SK-N-SH (cell line): ENCODE data around the gene VCY.
"Not testable (repeated sequence)": the region's sequence is repeated elsewhere in the genome, so short reads cannot be mapped to it uniquely, and the experiment has no call there.

Source experiments
- CHD2 ChIP-seq: fragments of 150-350 bp; IDR thresholded peaks from 2 replicates; pipeline ENCODE4 v1.6.1; 2018; ENCODE audit warnings: low read length; ENCODE audit not compliant: partially characterized antibody
- GABPA ChIP-seq: IDR thresholded peaks from 2 replicates; pipeline ENCODE4 v1.4.0; 2012; ENCODE audit warnings: low read depth, mild to moderate bottlenecking
- POLR2AphosphoS5 ChIP-seq: IDR thresholded peaks from 2 replicates; pipeline ENCODE4 v1.6.1; 2012; ENCODE audit warnings: low read depth, low read length
- SMC3 ChIP-seq: IDR thresholded peaks from 2 replicates; pipeline ENCODE4 v1.6.1; 2012; ENCODE audit warnings: low read depth, low read length, improper control_type of control experiment
- TAF1 ChIP-seq: IDR thresholded peaks from 2 replicates; pipeline ENCODE4 v1.6.1; 2012; ENCODE audit warnings: low read depth, mild to moderate bottlenecking, low read length, moderate library complexity, borderline replicate concordance
- TCF12 ChIP-seq: IDR thresholded peaks from 2 replicates; pipeline ENCODE4 v1.4.0; 2012

- not testable (repeated sequence) for TF ChIP-seq GABPA, CHD2, SMC3, TCF12, TAF1, POLR2AphosphoS5
Observed at GRCh38 chrY:14011916-14012315, 25.6 kb upstream of the VCY start.
